Ectodermal cell (in vitro differentiated cells): ENCODE results near the gene LANCL3.

Experiments used
- H3K27ac ChIP-seq: 2 replicates; pipeline ENCODE4 v1.7.0; 2013; ENCODE audit warnings: mild to moderate bottlenecking, low read depth, low read length; ENCODE audit not compliant: insufficient read depth, poor library complexity, severe bottlenecking
- H3K27me3 ChIP-seq: 2 replicates; pipeline ENCODE4 v1.7.0; 2013; ENCODE audit warnings: mild to moderate bottlenecking, low read length; ENCODE audit not compliant: insufficient read depth, control insufficient read depth, poor library complexity, severe bottlenecking
- H3K36me3 ChIP-seq: one replicate; pipeline ENCODE4 v1.7.0; 2013; ENCODE audit warnings: low read length; ENCODE audit not compliant: control insufficient read depth, insufficient read depth
- H3K4me1 ChIP-seq: one replicate; pipeline ENCODE4 v1.7.0; 2013; ENCODE audit warnings: low read length; ENCODE audit not compliant: control insufficient read depth, insufficient read depth
- H3K4me3 ChIP-seq: 2 replicates; pipeline ENCODE4 v1.7.0; 2013; ENCODE audit warnings: low read depth, low read length, control low read depth; ENCODE audit not compliant: insufficient read depth
- H3K9me3 ChIP-seq: 2 replicates; pipeline ENCODE4 v1.7.0; 2013; ENCODE audit warnings: mild to moderate bottlenecking, low read length, moderate library complexity; ENCODE audit not compliant: control insufficient read depth
- WGBS, 2 experiments: methylation state at CpG; one replicate each; pipeline ENCODE4 v1.1.7; 2013; ENCODE audit warnings: missing lambda C conversion rate in 2 of 2; 5-methylcytosine and 5-hydroxymethylcytosine counted together

LANCL3 gene

GRCh38 chrX:37651921-37652452 is 80.5 kb downstream of the LANCL3 start:
- Histone ChIP-seq H3K36me3 (no peaks in the 10 kb centered on the region), H3K27me3 (no peaks in the 10 kb centered on the region), H3K4me1 (no peaks in the 10 kb centered on the region), H3K9me3 (no peaks in the 10 kb centered on the region), H3K27ac (no peak overlapping the region), H3K4me3 (no peak overlapping the region)
- 80 to 100% methylated on average over 1 of the region's 1 CpG for WGBS, 2 experiments

- no peak overlapping the region for H3K27ac ChIP-seq
- 95% methylated on average over 4 of the region's 8 CpGs; no CpG with 5 or more reads in 1 of the 2 experiments for WGBS, 2 experiments
- no peaks in the 10 kb centered on the region for H3K4me1 ChIP-seq
- no peak overlapping the region for H3K4me3 ChIP-seq
- no peaks in the 10 kb centered on the region for H3K36me3 ChIP-seq
- no peaks in the 10 kb centered on the region for H3K27me3 ChIP-seq
- H3K9me3 ChIP-seq: no peaks in the 10 kb centered on the region
These were observed 81.2 kb downstream of the LANCL3 start for GRCh38 chrX:37652589-37653231.

- Histone ChIP-seq H3K4me1 (no peaks in the 10 kb centered on the region), H3K4me3 (no peak overlapping the region), H3K36me3 (no peaks in the 10 kb centered on the region), H3K9me3 (no peaks in the 10 kb centered on the region), H3K27ac (no peak overlapping the region), H3K27me3 (no peaks in the 10 kb centered on the region)
- WGBS, 2 experiments: 89% methylated on average over 1 of the region's 1 CpG; no CpG with 5 or more reads in 1 of the 2 experiments
These were observed 82.1 kb downstream of the LANCL3 start for GRCh38 chrX:37653397-37654085.

- Histone ChIP-seq H3K36me3 (no peaks in the 10 kb centered on the region), H3K27me3 (no peaks in the 10 kb centered on the region)
- WGBS, 2 experiments: 91 to 100% methylated on average over 1 to 2 of the region's 4 CpGs
These were observed 87.0 kb downstream of the LANCL3 start for GRCh38 chrX:37658343-37659030.

GRCh38 chrX:37659047-37659446 is 87.6 kb downstream of the LANCL3 start:
- Histone ChIP-seq H3K4me1 (no peaks in the 10 kb centered on the region), H3K4me3 (no peak overlapping the region), H3K9me3 (no peaks in the 10 kb centered on the region), H3K36me3 (no peaks in the 10 kb centered on the region), H3K27ac (no peak overlapping the region), H3K27me3 (no peaks in the 10 kb centered on the region)
- 90% methylated on average over 1 of the region's 1 CpG; no CpG with 5 or more reads in 1 of the 2 experiments for WGBS, 2 experiments

More at GRCh38 chrX:37658343-37659030, 87.0 kb downstream of the LANCL3 start:
- Histone ChIP-seq H3K4me3 (no peak overlapping the region), H3K9me3 (no peaks in the 10 kb centered on the region), H3K27ac (no peak overlapping the region), H3K4me1 (no peaks in the 10 kb centered on the region)

GRCh38 chrX:37662181-37662580 is 90.7 kb downstream of the LANCL3 start:
- 96 to 98% methylated on average over 3 to 4 of the region's 4 CpGs for WGBS, 2 experiments
- no peaks in the 10 kb centered on the region for H3K9me3 ChIP-seq
- no peaks in the 10 kb centered on the region for H3K36me3 ChIP-seq
- no peaks in the 10 kb centered on the region for H3K4me1 ChIP-seq
- no peak overlapping the region for H3K27ac ChIP-seq
- H3K27me3 ChIP-seq: no peaks in the 10 kb centered on the region
- H3K4me3 ChIP-seq: no peak overlapping the region

GRCh38 chrX:37666516-37666915 is 95.1 kb downstream of the LANCL3 start:
- Histone ChIP-seq H3K36me3 (no peaks in the 10 kb centered on the region), H3K9me3 (no peaks in the 10 kb centered on the region), H3K27me3 (no peaks in the 10 kb centered on the region), H3K27ac (no peak overlapping the region), H3K4me3 (no peak overlapping the region), H3K4me1 (no peaks in the 10 kb centered on the region)

- 89 to 98% methylated on average over 4 to 5 of the region's 6 CpGs for WGBS, 2 experiments
- no peaks in the 10 kb centered on the region for H3K36me3 ChIP-seq
- no peaks in the 10 kb centered on the region for H3K9me3 ChIP-seq
- no peak overlapping the region for H3K27ac ChIP-seq
- no peaks in the 10 kb centered on the region for H3K4me1 ChIP-seq
- no peaks in the 10 kb centered on the region for H3K27me3 ChIP-seq
- H3K4me3 ChIP-seq: no peak overlapping the region
These were observed 95.7 kb downstream of the LANCL3 start for GRCh38 chrX:37667141-37667540.

GRCh38 chrX:37672563-37672962 is 101.1 kb downstream of the LANCL3 start:
- WGBS, 2 experiments: 88 to 90% methylated on average over 4 of the region's 4 CpGs
- H3K27me3 ChIP-seq: no peaks in the 10 kb centered on the region
- no peaks in the 10 kb centered on the region for H3K36me3 ChIP-seq
- no peaks in the 10 kb centered on the region for H3K4me1 ChIP-seq
- no peaks in the 10 kb centered on the region for H3K9me3 ChIP-seq
- H3K27ac ChIP-seq: no peak overlapping the region
- H3K4me3 ChIP-seq: no peak overlapping the region

DNA sequence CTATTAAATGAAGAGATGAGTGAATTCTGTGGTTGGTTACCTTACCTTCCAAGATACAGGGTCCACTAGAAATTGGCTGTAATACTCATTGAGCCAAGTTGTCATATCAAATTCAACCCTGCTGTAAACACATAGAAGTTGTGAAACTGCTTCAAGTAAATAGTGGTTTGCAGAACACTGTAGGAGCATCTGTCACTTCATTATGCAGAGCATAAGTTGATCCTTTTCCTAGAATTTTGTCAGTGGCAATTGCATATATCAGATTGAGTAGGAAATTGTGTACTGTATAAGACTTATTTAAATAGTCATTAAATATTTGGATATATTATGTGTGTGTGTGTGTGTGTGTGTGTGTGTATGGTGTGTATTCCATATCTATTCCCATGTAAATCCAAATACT is 105.3 kb downstream of the LANCL3 start:
- H3K4me3 ChIP-seq: no peak overlapping the region
- no peaks in the 10 kb centered on the region for H3K36me3 ChIP-seq
- H3K27ac ChIP-seq: no peak overlapping the region
- H3K9me3 ChIP-seq: no peaks in the 10 kb centered on the region
- no peaks in the 10 kb centered on the region for H3K27me3 ChIP-seq
- H3K4me1 ChIP-seq: no peaks in the 10 kb centered on the region
